Measurements from ENCODE around the gene GAL.

DNA sequence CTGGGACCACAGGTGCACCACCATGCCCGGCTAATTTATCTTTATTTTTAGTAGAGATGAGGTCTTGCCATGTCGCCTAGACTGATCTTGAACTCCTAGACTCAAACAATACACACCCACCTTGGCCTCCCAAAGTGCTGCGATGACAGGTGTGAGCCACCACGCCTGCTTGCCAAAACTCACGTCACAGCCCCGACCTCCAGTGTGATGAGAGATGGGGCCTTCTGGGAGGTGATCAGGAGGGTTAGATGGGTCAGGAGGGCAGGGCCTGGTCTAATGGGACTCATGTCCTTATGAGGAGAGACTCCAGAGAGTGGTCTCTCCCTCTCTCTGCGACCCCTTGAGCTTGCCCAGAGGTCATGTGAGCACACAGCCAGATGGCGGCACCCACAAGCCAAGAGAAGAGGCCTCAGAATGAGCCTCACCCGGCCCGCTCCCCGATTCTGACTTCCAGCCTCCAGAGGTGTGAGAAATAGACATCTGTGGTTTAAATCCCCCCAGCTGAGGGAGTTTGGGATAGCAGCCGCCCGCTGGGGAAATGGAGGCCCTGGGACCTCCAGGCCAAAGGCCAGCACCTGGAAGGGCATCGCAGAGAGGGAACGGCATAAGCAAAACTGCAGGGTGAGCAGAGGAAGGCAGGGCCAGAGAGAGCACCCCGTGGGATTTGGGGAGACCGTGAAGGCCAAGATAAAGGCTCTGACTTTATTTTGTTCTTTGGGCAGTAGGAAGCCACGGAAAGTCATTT lies 24.1 kb upstream of the GAL start:
- TF ChIP-seq, protein P1, sequence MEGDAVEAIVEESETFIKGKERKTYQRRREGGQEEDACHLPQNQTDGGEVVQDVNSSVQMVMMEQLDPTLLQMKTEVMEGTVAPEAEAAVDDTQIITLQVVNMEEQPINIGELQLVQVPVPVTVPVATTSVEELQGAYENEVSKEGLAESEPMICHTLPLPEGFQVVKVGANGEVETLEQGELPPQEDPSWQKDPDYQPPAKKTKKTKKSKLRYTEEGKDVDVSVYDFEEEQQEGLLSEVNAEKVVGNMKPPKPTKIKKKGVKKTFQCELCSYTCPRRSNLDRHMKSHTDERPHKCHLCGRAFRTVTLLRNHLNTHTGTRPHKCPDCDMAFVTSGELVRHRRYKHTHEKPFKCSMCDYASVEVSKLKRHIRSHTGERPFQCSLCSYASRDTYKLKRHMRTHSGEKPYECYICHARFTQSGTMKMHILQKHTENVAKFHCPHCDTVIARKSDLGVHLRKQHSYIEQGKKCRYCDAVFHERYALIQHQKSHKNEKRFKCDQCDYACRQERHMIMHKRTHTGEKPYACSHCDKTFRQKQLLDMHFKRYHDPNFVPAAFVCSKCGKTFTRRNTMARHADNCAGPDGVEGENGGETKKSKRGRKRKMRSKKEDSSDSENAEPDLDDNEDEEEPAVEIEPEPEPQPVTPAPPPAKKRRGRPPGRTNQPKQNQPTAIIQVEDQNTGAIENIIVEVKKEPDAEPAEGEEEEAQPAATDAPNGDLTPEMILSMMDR (IDR thresholded peaks at IDR 0.05), result no peak
- TF ChIP-seq EZH2 (IDR thresholded peaks at IDR 0.05), result no peak

Measured in neural progenitor cell (in vitro differentiated cells).